Osteocyte (in vitro differentiated cells): Measurements from ENCODE around the gene NBAS. TPM values are rescaled to one million over a fixed set of nuclear protein-coding genes. Genes with fewer than 3 reads are reported as not detected.
"Not testable (repeated sequence)": the region's sequence is repeated elsewhere in the genome, so short reads cannot be mapped to it uniquely, and the experiment has no call there.

Source experiments
- DNase-seq: peaks from one replicate; pipeline ENCODE4 v3.0.0; 2021; ENCODE audit warnings: mixed read lengths; ENCODE audit not compliant: unreplicated experiment; ENCODE audit errors: extremely low spot score
- H3K27ac Mint-ChIP-seq: one replicate; pipeline ENCODE4 v1.8.0; 2021; ENCODE audit warnings: mild to moderate bottlenecking, mixed read lengths; ENCODE audit not compliant: unreplicated experiment
- H3K27me3 Mint-ChIP-seq: one replicate; pipeline ENCODE4 v1.8.0; 2021; ENCODE audit warnings: mixed read lengths; ENCODE audit not compliant: unreplicated experiment
- H3K36me3 Mint-ChIP-seq: one replicate; pipeline ENCODE4 v1.8.0; 2021; ENCODE audit warnings: mixed read lengths; ENCODE audit not compliant: unreplicated experiment
- H3K4me1 Mint-ChIP-seq: one replicate; pipeline ENCODE4 v1.8.0; 2021; ENCODE audit warnings: mixed read lengths; ENCODE audit not compliant: unreplicated experiment
- H3K4me3 Mint-ChIP-seq: one replicate; pipeline ENCODE4 v1.8.0; 2021; ENCODE audit warnings: mild to moderate bottlenecking, moderate library complexity, mixed read lengths; ENCODE audit not compliant: unreplicated experiment
- H3K9me3 Mint-ChIP-seq: one replicate; pipeline ENCODE4 v1.8.0; 2021; ENCODE audit warnings: mixed read lengths; ENCODE audit not compliant: unreplicated experiment
- total RNA-seq: library from RNA; stranded (reverse); gene quantifications from 2 replicates; pipeline ENCODE4 v1.2.1, GENCODE V29; 2021
- TF ChIP-seq, protein P1 (sequence below): fragments of 200-600 bp; sonication (generic); IDR thresholded peaks from 2 replicates; pipeline ENCODE4 v1.5.0; 2021; ENCODE audit warnings: antibody characterized with exemption, mild to moderate bottlenecking, moderate library complexity

NBAS gene
- total RNA-seq, 1 donor from 2014 or later, result 43.6 TPM

DNA sequence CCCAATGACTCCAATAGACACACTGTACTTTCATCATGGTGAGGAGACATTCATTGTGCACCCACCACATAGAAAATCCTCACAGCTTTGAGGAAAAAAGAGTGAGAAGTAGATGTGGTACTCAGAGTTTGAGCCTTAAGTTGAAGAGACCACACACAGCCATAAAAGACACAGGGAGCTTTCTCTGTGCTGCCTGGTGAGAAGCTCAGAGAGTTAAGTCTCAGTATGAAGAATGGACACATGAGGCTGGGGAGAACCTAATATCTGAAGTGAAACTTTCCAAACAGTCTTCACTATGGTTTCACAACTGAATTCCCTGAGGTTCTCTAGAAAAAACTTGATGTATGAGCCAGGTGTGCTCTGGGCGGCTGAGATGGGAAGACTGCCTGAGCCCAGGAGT lies 237.9 kb downstream of the NBAS start:
- Mint-ChIP-seq H3K9me3 (peaks cover 17% of the 10 kb centered on the region), H3K36me3 (peaks cover 28% of the 10 kb centered on the region), H3K4me3 (no peak overlapping the region), H3K27me3 (no peaks in the 10 kb centered on the region), H3K27ac (no peak overlapping the region), H3K4me1 (no peaks in the 10 kb centered on the region)
- TF ChIP-seq, protein P1, sequence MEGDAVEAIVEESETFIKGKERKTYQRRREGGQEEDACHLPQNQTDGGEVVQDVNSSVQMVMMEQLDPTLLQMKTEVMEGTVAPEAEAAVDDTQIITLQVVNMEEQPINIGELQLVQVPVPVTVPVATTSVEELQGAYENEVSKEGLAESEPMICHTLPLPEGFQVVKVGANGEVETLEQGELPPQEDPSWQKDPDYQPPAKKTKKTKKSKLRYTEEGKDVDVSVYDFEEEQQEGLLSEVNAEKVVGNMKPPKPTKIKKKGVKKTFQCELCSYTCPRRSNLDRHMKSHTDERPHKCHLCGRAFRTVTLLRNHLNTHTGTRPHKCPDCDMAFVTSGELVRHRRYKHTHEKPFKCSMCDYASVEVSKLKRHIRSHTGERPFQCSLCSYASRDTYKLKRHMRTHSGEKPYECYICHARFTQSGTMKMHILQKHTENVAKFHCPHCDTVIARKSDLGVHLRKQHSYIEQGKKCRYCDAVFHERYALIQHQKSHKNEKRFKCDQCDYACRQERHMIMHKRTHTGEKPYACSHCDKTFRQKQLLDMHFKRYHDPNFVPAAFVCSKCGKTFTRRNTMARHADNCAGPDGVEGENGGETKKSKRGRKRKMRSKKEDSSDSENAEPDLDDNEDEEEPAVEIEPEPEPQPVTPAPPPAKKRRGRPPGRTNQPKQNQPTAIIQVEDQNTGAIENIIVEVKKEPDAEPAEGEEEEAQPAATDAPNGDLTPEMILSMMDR, result no peak
- DNase-seq, result no peak

DNA sequence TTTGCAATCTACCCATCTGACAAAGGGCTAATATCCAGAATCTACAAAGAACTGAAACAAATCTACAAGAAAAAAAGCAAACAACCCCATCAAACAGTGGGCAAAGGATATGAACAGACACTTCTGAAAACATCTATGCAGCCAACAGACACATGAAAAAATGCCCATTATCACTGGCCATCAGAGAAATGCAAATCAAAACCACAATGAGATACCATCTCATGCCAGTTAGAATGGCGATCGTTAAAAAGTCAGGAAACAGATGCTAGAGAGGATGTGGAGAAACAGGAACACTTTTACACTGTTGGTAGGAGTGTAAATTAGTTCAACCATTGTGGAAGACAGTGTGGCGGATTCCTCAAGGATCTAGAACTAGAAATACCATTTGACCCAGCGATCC lies 239.7 kb downstream of the NBAS start:
- Mint-ChIP-seq H3K36me3 (peaks cover 41% of the 10 kb centered on the region), H3K9me3 (peaks cover 28% of the 10 kb centered on the region)
- H3K4me3 Mint-ChIP-seq, H3K27ac Mint-ChIP-seq, H3K4me1 Mint-ChIP-seq, H3K27me3 Mint-ChIP-seq, DNase-seq: not testable (repeated sequence)

DNA sequence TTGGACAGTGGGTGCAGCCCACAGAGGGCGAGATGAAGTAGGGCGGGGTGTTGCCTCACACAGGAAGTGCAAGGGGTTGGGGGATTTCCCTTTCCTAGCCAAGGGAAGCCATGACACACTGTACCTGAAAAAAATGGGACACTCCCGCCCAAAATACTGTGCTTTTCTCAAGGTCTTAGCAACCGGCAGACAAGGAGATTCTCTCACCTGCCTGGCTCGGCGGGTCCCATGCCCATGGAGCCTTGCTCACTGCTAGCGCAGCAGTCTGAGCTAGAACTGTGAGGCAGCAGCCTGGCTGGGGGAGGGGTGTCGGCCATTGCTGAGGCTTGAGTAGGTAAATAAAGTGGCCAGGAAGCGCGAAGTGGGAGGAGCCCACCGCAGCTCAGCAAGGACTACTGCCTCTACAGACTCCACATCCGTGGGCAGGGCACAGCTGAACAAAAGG lies 244.7 kb downstream of the NBAS start:
- H3K9me3 Mint-ChIP-seq, result peaks cover 28% of the 10 kb centered on the region
- no peak overlapping the region for H3K4me3 Mint-ChIP-seq
- no peak for DNase-seq
- H3K4me1 Mint-ChIP-seq, result peaks cover 2% of the 10 kb centered on the region
- H3K27ac Mint-ChIP-seq, result no peak overlapping the region
- peaks cover 43% of the 10 kb centered on the region for H3K36me3 Mint-ChIP-seq
- no peaks in the 10 kb centered on the region for H3K27me3 Mint-ChIP-seq
- TF ChIP-seq, protein P1, result no peak

DNA sequence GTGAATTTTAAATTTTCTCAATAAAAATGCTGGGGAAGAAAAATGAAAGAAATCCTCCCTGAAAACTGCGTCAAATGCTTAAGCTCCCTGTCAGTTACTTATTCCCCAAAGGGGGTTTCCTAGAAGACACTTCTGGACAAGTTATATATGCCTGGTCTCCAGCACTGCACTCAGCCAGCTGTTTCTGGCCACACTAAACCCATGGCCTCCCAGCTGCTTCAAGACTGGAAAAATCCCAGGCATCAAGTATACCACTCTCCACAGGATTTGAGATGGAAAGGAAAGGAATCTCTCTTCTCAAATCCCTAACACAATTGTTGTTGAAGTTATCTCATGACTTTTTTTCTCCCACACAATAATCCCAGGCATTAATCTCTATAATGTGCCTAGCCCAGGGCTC lies 245.7 kb downstream of the NBAS start:
- Mint-ChIP-seq H3K4me3 (no peak overlapping the region), H3K27ac (no peak overlapping the region), H3K4me1 (peaks cover 6% of the 10 kb centered on the region), H3K9me3 (peaks cover 28% of the 10 kb centered on the region), H3K36me3 (peaks cover 42% of the 10 kb centered on the region), H3K27me3 (no peaks in the 10 kb centered on the region)
- DNase-seq, result no peak
- TF ChIP-seq, protein P1, result no peak

DNA sequence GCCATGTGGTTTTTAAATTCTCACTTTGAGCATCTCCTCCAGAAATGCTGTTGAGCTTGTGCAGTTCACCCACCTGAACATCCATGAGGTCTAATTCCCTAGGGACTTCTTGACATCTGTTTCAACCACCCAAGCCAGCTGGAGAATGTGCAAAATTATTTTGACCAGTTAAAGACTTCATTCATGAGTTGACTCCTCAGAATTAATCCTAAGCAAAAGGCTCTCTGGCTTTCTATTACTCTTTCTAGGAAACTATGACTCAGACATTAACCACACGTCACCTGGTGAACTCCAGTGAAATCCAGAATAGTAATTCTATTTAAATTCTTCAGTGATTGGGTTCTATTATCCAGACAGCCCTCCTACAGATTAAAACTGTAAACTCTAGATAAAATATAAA lies 247.5 kb downstream of the NBAS start:
- Mint-ChIP-seq H3K4me3 (no peak overlapping the region), H3K27me3 (no peaks in the 10 kb centered on the region), H3K9me3 (peaks cover 14% of the 10 kb centered on the region), H3K4me1 (peaks cover 10% of the 10 kb centered on the region), H3K27ac (no peak overlapping the region), H3K36me3 (peaks cover 31% of the 10 kb centered on the region)
- TF ChIP-seq, protein P1, result no peak
- no peak for DNase-seq

DNA sequence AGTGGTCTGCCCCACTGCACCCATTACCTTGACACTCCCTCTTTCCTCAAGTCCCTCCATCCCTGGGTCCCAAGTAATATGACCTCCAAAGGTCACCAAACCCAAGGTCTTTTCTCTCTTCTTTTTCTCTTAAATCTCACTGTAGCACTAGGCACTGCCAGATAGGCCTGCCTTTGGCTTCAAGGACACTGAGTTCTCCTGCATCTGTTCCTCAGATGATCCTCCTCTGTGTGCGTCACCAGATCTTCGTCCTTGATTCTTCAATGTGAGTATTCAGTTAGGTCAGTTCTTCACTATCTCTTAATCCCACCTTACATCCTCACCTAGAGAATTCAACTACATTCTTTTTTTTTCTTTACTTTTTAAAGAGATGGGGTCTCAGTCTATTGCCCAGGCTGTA lies 249.2 kb downstream of the NBAS start:
- TF ChIP-seq, protein P1, result no peak
- no peaks in the 10 kb centered on the region for H3K27me3 Mint-ChIP-seq

More for the DNA sequence above, 249.2 kb downstream of the NBAS start:
- H3K9me3 Mint-ChIP-seq, result no peaks in the 10 kb centered on the region
- H3K4me1 Mint-ChIP-seq, result peaks cover 10% of the 10 kb centered on the region
- H3K27ac Mint-ChIP-seq, result no peak overlapping the region
- peaks cover 26% of the 10 kb centered on the region for H3K36me3 Mint-ChIP-seq
- no peak overlapping the region for H3K4me3 Mint-ChIP-seq
- DNase-seq, result no peak
